K562 treated with DMSO at 1 percent for 12 hours (cell line): ENCODE results near the gene NME8. TPM values are rescaled to one million over a fixed set of nuclear protein-coding genes. Genes with fewer than 3 reads are reported as not detected.

Experiments used
- total RNA-seq: library from RNA; unstranded; fragments of 300-600 nt; gene quantifications from 2 replicates; pipeline ENCODE4 v1.2.3, GENCODE V29; 2022; ENCODE audit not compliant: insufficient read depth

The NME8 gene, protein sequence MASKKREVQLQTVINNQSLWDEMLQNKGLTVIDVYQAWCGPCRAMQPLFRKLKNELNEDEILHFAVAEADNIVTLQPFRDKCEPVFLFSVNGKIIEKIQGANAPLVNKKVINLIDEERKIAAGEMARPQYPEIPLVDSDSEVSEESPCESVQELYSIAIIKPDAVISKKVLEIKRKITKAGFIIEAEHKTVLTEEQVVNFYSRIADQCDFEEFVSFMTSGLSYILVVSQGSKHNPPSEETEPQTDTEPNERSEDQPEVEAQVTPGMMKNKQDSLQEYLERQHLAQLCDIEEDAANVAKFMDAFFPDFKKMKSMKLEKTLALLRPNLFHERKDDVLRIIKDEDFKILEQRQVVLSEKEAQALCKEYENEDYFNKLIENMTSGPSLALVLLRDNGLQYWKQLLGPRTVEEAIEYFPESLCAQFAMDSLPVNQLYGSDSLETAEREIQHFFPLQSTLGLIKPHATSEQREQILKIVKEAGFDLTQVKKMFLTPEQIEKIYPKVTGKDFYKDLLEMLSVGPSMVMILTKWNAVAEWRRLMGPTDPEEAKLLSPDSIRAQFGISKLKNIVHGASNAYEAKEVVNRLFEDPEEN
- total RNA-seq, result not detected in 2 replicates

GRCh38 chr7:37848297-37848696 lies at the start of gene NME8:
Gene NME8 (plus strand): TSS chr7:37848597. CDS start chr7:37850267, 1,670 bp downstream.

DNA sequence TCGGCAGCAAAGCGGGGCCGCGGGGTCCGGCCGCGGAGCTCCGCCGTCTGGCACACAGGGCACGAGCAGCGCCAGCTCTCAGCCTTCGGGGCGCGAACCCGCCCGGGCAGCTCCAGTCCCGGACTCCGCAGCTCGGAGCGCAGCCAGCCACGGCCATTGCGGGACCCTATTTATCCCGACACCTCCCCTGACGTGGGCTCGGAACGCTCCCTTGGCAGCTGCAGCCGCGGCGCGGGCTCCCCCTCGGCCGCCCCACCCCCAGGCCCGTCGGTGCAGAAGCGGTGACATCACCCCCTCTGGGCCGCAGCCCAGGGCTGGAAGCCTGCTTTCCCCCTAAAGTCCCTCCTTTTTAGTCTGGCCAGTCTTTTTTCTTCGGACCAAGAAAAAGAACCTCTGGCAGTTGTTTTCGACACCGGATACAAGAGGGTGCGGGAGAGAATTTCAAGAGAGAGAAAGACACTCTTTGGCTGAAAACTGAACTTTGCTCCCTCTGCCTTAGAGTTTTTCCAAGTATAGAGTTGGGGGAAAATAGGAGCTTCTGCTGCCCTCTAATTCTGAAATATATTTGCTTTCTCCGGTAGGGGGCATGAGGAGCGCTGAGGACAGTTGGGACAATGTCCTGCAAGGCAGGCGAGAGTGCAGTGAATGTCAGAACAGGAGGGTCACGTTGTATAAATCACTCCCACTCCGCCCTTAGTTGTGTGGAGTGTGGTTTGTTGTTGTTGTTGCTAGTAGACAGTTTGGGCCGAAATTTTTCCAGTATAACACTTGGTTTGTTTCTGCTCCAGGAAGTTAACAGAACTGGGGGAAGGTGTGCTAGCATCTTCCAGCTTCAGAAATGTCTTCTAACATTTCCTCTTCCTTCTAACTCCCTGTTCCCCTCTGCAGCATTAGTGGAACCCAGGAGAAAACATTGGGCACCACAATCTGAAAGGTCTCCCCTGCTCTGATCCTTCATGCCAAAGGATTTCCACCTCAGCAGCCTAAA lies 68.6 kb downstream of the NME8 start, which contains the start of gene SFRP4:
Gene SFRP4 (minus strand): TSS at position 145 of the 988 bp plus-strand sequence. CDS start 280 bp downstream, outside the sequence.

GRCh38 chr7:37920305-37920848 lies 72.0 kb downstream of the NME8 start, which contains the start of gene EPDR1:
Gene EPDR1 (plus strand): TSS chr7:37920640. CDS start chr7:37920940, 300 bp downstream.

Other genes with a start within 250 kb of the NME8 start
- not detected in 2 replicates for gene GPR141, start 164.8 kb upstream of the NME8 start, total RNA-seq
- gene SFRP4, start 68.2 kb downstream of the NME8 start, total RNA-seq, result not detected in 2 replicates
- not detected in 2 replicates for gene EPDR1, start 72.0 kb downstream of the NME8 start, total RNA-seq